ENCODE measurements around the gene FBXO36. TPM values are rescaled to one million over a fixed set of nuclear protein-coding genes. Genes with fewer than 3 reads are reported as not detected.

The FBXO36 gene
- total and polyA plus RNA-seq, 2 donors (not counting 1 experiment from before 2014, with no cell fraction given) = 0.49 to 1.5 TPM

- ChIA-PET POLR2A (no interaction called here), CTCF (interaction anchor here (1.0 to 2.4 kb wide), 2 partner anchors 14 to 108 kb away, joined by 4 to 12 read pairs; no protein-coding TSS in a partner anchor)
- Histone ChIP-seq H3K36me3 (replicated peaks in 1 of 2; ENCODE audit: control extremely low read depth in 1 of 2, control insufficient read depth in 1 of 2, extremely low read depth in 1 of 2, insufficient read depth in 2 of 2, low read length in 1 of 2) (no peaks in the 10 kb centered on the region), H3K27ac (ENCODE audit: low read length in 2 of 2) (no peak overlapping the region), H3K4me3 (ENCODE audit: control extremely low read depth in 1 of 5, extremely low read depth in 1 of 5, insufficient read depth in 1 of 5, low read depth in 2 of 5, low read length in 4 of 5) (no peak overlapping the region), H4K20me1 (ENCODE audit: control insufficient read depth, insufficient read depth, low read length, poor library complexity, severe bottlenecking) (no peaks in the 10 kb centered on the region), H3K9me3 (ENCODE audit: control extremely low read depth in 1 of 3, control insufficient read depth in 2 of 3, insufficient read depth in 1 of 3, low read length in 2 of 3) (no peaks in the 10 kb centered on the region), H3K4me1 (ENCODE audit: control insufficient read depth in 2 of 2, insufficient read depth in 2 of 2, low read length in 2 of 2) (no peaks in the 10 kb centered on the region), H3K4me2 (replicated peaks; ENCODE audit: low read depth, low read length, poor library complexity, severe bottlenecking) (no peak overlapping the region), H2AFZ (ENCODE audit: insufficient read depth, low read depth, low read length, poor library complexity, severe bottlenecking) (no peak overlapping the region), H3K27me3 (replicated peaks in 1 of 4; ENCODE audit: control extremely low read depth in 1 of 4, control insufficient read depth in 3 of 4, insufficient read depth in 4 of 4, low read length in 3 of 4) (no peaks in the 10 kb centered on the region), H3K9ac (ENCODE audit: low read length) (no peak overlapping the region), H3K79me2 (ENCODE audit: control insufficient read depth, insufficient read depth, low read length) (no peaks in the 10 kb centered on the region)
- intact Hi-C loops (cut with micrococcal nuclease) = no loop called here
- WGBS (ENCODE audit: insufficient coverage) = no CpG with 5 or more reads among the region's 2 CpGs
- ATAC-seq (ENCODE audit: low read depth) (no peak), DNase-seq (no peak)
- TF ChIP-seq CTCF (IDR thresholded peaks at IDR 0.05) (no peak), EZH2 (IDR thresholded peaks at IDR 0.05; ENCODE audit: borderline replicate concordance, insufficient read depth, low read depth, low read length, poor library complexity, severe bottlenecking) (no peak)
- no peaks in the 10 kb centered on the region for H3K9me3 Mint-ChIP-seq (ENCODE audit: insufficient read depth)
- no peaks in the 10 kb centered on the region for H3K27me3 Mint-ChIP-seq
- H3K4me1 Mint-ChIP-seq = peaks cover 7% of the 10 kb centered on the region
- H3K4me3 Mint-ChIP-seq = no peak overlapping the region
- no peak overlapping the region for H3K27ac Mint-ChIP-seq
Observed at GRCh38 chr2:230052299-230052698, 130.0 kb downstream of the FBXO36 start.

DNA sequence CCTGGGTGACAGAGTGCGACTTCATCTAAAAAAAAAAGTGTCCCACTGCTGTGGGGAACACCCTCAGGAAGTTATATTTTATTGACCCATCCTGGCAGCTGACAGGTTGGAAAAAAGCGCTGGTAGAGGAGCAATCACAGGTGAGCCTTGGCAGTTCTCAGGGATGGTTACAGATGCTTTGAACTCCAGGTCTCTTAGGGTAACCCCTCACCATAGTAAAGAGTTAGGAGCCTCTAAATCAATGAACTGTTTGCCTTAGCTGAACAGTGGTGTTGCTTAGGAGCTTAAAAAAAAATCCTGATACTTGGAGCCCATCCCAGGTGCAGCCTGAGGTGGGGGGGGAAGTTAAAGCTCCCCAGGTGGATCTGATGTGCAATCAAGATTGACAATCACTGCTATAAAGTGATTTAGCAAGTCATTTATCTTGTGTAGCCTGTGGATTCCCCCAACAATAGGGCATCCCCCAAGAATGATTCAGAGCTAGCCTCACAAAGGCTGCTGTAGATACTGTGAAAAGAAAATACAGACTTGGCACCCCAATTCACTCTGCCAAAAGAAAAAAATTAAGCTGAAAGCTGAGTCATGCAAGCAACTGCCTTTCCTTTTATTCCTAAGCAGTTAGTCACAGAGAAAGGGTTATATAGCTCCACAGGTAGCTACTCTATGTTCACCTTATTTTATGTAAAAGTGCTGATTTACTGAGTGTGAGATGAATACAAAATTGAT lies 131.6 kb downstream of the FBXO36 start:
- H3K9me3 ChIP-seq (ENCODE audit: control extremely low read depth in 1 of 3, control insufficient read depth in 2 of 3, insufficient read depth in 1 of 3, low read length in 2 of 3) = peaks cover 0 to under 1% (median 0%) of the 10 kb centered on the region in 3 donors
- Mint-ChIP-seq H3K4me1 (peaks cover 5% of the 10 kb centered on the region), H3K27me3 (no peaks in the 10 kb centered on the region), H3K27ac (no peak overlapping the region), H3K9me3 (ENCODE audit: insufficient read depth) (no peaks in the 10 kb centered on the region), H3K4me3 (no peak overlapping the region)
- intact Hi-C loops (cut with micrococcal nuclease) = no loop called here
- no peaks in the 10 kb centered on the region for H3K36me3 ChIP-seq (replicated peaks in 1 of 2; ENCODE audit: control extremely low read depth in 1 of 2, control insufficient read depth in 1 of 2, extremely low read depth in 1 of 2, insufficient read depth in 2 of 2, low read length in 1 of 2)
- no peak overlapping the region for H3K27ac ChIP-seq (ENCODE audit: low read length in 2 of 2)
- H3K4me3 ChIP-seq (ENCODE audit: control extremely low read depth in 1 of 5, extremely low read depth in 1 of 5, insufficient read depth in 1 of 5, low read depth in 2 of 5, low read length in 4 of 5) = no peak overlapping the region
- no peak for TF ChIP-seq EZH2 (IDR thresholded peaks at IDR 0.05; ENCODE audit: borderline replicate concordance, insufficient read depth, low read depth, low read length, poor library complexity, severe bottlenecking)
- TF ChIP-seq CTCF (IDR thresholded peaks at IDR 0.05) = no peak
- no peaks in the 10 kb centered on the region for H3K79me2 ChIP-seq (ENCODE audit: control insufficient read depth, insufficient read depth, low read length)
- no peaks in the 10 kb centered on the region for H3K4me1 ChIP-seq (ENCODE audit: control insufficient read depth in 2 of 2, insufficient read depth in 2 of 2, low read length in 2 of 2)
- no peak overlapping the region for H3K9ac ChIP-seq (ENCODE audit: low read length)
- CTCF ChIA-PET = interaction anchor here (2.4 kb wide), 1 partner anchor 13 kb away, joined by 12 read pairs; no protein-coding TSS in a partner anchor
- no peak for ATAC-seq (ENCODE audit: low read depth)
- H4K20me1 ChIP-seq (ENCODE audit: control insufficient read depth, insufficient read depth, low read length, poor library complexity, severe bottlenecking) = no peaks in the 10 kb centered on the region
- no peak for DNase-seq
- H2AFZ ChIP-seq (ENCODE audit: insufficient read depth, low read depth, low read length, poor library complexity, severe bottlenecking) = no peak overlapping the region
- H3K4me2 ChIP-seq (replicated peaks; ENCODE audit: low read depth, low read length, poor library complexity, severe bottlenecking) = no peak overlapping the region
- WGBS (ENCODE audit: insufficient coverage) = 100% methylated on average over 2 of the region's 2 CpGs
- no peaks in the 10 kb centered on the region for H3K27me3 ChIP-seq (replicated peaks in 1 of 4; ENCODE audit: control extremely low read depth in 1 of 4, control insufficient read depth in 3 of 4, insufficient read depth in 4 of 4, low read length in 3 of 4)
- POLR2A ChIA-PET = interaction anchor here (0.6 kb wide), 1 partner anchor 13 kb away, joined by 3 read pairs; no protein-coding TSS in a partner anchor
